ENCODE data around the gene IPO7.
A peak's percentile ranks its signal among the peaks of the same experiment; 100 is the strongest.

IPO7 gene

DNA sequence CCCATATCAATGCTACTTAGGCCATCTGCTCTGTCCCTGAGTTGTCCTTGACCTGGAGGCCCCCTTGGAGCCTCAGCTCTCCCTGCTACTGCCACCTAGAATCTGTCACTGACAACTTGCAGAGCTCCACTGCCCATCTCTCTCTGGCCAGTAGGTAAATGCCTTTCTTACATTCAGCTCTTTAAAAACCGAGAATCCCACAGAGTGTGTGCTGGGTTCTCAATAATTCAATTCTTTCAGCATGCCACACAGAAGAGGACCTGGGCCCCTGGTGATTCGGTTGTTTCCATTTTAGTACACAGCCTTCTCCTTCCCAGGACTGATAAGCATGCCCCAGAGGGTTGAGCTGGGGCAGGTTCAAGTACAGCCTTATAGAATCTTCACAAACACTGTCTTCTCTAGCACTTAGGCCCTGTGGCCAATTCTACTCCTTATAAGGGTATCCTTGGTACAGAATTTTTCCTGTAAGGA lies 22.0 kb upstream of the IPO7 start:
- TF ChIP-seq, protein P1, sequence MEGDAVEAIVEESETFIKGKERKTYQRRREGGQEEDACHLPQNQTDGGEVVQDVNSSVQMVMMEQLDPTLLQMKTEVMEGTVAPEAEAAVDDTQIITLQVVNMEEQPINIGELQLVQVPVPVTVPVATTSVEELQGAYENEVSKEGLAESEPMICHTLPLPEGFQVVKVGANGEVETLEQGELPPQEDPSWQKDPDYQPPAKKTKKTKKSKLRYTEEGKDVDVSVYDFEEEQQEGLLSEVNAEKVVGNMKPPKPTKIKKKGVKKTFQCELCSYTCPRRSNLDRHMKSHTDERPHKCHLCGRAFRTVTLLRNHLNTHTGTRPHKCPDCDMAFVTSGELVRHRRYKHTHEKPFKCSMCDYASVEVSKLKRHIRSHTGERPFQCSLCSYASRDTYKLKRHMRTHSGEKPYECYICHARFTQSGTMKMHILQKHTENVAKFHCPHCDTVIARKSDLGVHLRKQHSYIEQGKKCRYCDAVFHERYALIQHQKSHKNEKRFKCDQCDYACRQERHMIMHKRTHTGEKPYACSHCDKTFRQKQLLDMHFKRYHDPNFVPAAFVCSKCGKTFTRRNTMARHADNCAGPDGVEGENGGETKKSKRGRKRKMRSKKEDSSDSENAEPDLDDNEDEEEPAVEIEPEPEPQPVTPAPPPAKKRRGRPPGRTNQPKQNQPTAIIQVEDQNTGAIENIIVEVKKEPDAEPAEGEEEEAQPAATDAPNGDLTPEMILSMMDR (conservative IDR thresholded peaks at IDR 0.05; ENCODE audit: low read depth, low read length) = no peak
- H3K4me3 ChIP-seq (ENCODE audit: low read length) = no peak overlapping the region
- DNase-seq (ENCODE audit: low read depth) = no peak

DNA sequence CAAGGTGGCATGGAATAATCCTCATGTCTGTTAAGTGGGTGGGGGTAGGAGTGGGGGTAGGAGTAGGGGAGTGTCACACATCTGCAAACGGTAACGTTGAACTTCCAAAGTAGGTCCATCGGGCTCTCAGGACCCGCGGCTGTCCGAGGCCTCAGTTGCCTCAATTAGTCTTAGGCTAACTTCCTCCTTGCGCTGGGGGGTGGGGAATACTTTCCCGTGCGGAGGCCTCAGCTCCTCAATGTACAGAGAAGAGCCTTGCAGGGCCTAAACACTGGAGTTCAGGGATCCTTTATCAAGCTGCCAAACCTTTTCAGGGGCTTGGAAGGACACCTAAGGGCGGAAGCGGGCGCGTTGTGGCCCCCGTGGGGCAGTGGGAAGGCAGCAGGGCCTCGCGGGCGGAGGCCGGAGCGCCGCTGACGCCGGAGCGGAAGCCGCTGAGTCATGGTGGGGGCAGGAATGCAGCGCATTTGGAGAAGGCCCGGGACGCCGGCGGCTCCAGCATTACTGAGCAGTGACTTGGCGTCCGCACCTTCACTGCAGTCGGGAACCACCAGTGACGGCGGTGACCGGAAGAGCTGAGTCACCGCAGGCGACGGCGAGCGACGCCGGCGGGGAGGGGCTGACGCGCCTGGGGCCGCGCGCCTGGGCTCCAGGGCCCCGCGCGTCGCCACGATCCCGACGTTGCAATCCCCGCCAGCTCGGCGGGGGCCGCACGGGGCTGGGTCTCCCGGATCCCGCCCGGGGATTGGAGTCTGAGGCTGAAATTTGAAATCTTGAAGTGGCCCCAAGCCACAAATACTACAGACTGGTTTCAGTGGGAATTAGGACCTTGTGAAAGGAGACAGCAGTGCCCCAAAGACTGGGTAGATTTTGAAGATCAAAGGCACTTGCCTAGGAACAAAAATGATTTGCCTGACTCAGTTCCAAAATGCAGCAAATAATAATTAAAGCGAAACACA lies 20.2 kb upstream of the IPO7 start:
- H3K4me3 ChIP-seq (ENCODE audit: low read length) = peak overlapping the region; percentile 36
- TF ChIP-seq, protein P1 (conservative IDR thresholded peaks at IDR 0.05; ENCODE audit: low read depth, low read length) = no peak
- peak; percentile 95 for DNase-seq (ENCODE audit: low read depth)

DNA sequence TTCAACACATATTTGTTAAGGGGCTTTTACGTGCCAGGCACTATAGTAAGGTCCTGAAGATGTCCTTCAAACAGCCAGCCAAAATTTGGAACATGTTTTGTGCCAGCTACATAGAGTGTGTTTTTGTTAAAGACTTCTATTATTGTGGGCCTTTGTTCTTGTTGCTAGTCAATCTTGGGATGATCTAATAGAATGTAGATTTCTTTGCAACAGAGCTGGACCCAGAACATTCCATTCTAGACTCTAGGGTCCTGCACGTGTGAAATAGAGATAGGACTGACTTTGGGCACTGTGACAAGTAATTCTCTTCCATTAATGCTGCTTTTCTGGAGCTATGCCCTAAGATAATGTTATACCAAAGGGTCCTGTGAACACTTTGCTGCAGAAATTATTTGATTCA lies 16.9 kb upstream of the IPO7 start:
- no peak for DNase-seq (ENCODE audit: low read depth)
- TF ChIP-seq, protein P1 (conservative IDR thresholded peaks at IDR 0.05; ENCODE audit: low read depth, low read length) = no peak
- no peak overlapping the region for H3K4me3 ChIP-seq (ENCODE audit: low read length)

DNA sequence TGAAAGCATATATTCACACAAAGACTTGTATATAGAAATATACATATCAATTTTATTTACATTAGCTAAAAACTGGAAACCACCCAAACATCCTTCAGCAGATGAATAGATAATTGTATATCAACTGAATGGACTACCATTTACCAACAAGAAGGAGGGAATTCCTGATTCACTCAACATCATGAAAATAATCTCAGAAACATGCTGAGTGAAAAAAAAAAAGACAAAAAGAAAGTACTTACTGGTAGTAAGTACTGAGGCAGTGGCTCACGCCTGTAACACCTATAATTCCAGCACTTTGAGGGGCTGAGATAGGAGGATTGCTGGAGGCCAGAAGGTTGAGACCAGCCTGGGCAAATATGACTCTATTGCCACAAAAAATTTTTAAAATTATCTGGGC lies 7.4 kb upstream of the IPO7 start:
- no peak overlapping the region for H3K4me3 ChIP-seq (ENCODE audit: low read length)
- TF ChIP-seq, protein P1 (conservative IDR thresholded peaks at IDR 0.05; ENCODE audit: low read depth, low read length) = no peak
- DNase-seq (ENCODE audit: low read depth) = no peak

DNA sequence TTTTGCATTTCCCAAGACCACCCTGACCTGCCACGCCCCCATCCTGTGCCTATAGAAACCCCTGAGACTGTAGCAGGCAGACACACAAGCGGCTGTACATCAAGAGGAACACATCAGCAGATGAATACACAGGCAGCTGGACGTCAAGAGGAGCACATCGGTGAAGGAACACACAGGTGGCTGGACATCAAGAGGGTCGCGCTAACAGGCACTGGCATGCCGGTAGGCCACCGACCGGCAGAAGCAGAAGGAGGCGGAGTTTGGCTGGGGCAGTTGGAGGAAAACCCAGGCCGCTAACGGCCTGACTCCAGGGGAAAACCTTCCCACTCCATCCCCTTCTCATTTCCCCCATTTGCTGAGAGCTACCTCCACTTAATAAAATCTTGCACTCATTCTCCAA lies 5.4 kb upstream of the IPO7 start:
- no peak for DNase-seq (ENCODE audit: low read depth)
- H3K4me3 ChIP-seq (ENCODE audit: low read length) = no peak overlapping the region
- TF ChIP-seq, protein P1 (conservative IDR thresholded peaks at IDR 0.05; ENCODE audit: low read depth, low read length) = no peak

DNA sequence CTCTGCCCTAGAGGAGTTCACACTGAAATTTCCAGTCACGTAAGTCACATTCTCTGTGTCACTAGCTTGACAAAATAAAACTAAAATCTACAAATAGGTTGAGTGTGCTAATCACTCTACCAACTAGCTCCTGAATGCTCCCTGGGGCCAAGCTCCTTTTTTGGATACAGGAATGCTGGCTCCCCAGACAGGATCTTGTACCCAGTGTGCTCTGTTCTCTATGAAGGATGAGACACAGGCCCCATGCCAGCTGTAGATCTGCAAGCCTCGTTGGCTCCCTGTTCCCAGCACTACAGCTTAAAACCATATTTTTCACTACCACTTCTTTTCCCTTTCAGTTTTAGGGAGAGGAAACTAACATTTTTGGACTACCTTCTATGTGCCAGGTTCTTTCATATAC lies 3.7 kb upstream of the IPO7 start:
- DNase-seq (ENCODE audit: low read depth) = no peak
- TF ChIP-seq, protein P1 (conservative IDR thresholded peaks at IDR 0.05; ENCODE audit: low read depth, low read length) = no peak
- no peak overlapping the region for H3K4me3 ChIP-seq (ENCODE audit: low read length)
